ENCODE measurements around the gene TRIM32.

Gene TRIM32

DNA sequence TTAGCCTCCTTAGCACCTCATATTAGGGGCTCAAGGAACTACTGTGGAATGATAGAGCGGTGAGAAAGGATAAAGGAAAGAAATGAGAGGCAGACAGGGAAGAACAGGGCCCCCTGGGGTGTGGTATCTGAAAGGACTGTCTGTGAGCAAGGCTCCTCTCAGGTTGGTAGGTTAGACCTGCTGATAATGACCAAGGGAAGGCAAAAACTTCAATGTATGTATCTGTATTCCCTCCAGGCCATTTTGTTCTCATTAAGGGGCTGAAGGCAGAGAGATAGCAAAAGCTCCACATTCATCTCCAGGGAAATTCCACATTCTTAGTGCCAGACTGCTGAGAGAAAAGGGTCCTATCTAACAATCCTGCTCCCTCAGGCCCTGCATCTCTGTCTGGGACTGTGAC lies 28.6 kb downstream of the TRIM32 start:
- no peak for DNase-seq (ENCODE audit: low read depth in 2 of 2)
- no peak overlapping the region for H3K4me3 ChIP-seq (replicated peaks in 1 of 2; ENCODE audit: low read depth in 2 of 2, low read length in 2 of 2)
- TF ChIP-seq, protein P1, sequence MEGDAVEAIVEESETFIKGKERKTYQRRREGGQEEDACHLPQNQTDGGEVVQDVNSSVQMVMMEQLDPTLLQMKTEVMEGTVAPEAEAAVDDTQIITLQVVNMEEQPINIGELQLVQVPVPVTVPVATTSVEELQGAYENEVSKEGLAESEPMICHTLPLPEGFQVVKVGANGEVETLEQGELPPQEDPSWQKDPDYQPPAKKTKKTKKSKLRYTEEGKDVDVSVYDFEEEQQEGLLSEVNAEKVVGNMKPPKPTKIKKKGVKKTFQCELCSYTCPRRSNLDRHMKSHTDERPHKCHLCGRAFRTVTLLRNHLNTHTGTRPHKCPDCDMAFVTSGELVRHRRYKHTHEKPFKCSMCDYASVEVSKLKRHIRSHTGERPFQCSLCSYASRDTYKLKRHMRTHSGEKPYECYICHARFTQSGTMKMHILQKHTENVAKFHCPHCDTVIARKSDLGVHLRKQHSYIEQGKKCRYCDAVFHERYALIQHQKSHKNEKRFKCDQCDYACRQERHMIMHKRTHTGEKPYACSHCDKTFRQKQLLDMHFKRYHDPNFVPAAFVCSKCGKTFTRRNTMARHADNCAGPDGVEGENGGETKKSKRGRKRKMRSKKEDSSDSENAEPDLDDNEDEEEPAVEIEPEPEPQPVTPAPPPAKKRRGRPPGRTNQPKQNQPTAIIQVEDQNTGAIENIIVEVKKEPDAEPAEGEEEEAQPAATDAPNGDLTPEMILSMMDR (IDR thresholded peaks at IDR 0.05; ENCODE audit: low read depth, low read length), result no peak

- TF ChIP-seq, protein P1 (IDR thresholded peaks at IDR 0.05; ENCODE audit: low read depth, low read length), result no peak
- DNase-seq (ENCODE audit: low read depth in 2 of 2), result peak in 1 of 2 donors; percentile 27
- no peak overlapping the region for H3K4me3 ChIP-seq (replicated peaks in 1 of 2; ENCODE audit: low read depth in 2 of 2, low read length in 2 of 2)
Observed at GRCh38 chr9:116716438-116716837, 29.3 kb downstream of the TRIM32 start.

DNA sequence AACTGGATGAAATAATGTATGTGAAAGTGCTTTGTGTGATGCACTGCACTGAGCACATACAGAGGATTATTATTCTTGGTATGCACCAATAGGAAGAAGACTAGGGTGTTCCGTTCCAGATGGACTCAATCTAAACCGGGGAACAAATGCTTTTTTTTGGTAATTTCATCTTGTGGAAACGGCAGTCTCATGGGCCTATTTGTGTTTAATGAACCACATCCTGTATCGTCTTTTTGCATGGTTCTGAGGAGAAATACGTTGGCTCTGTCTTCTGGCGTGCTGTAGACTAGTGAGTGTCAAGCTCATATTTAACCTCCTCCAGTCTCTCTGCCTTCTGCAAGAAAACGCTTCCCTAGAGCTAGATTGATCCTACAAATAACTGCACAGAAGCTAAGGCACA lies 30.0 kb downstream of the TRIM32 start:
- no peak overlapping the region for H3K4me3 ChIP-seq (replicated peaks in 1 of 2; ENCODE audit: low read depth in 2 of 2, low read length in 2 of 2)
- DNase-seq (ENCODE audit: low read depth in 2 of 2), result peak; percentile 6 to 40
- TF ChIP-seq, protein P1 (IDR thresholded peaks at IDR 0.05; ENCODE audit: low read depth, low read length), result no peak

GRCh38 chr9:116718111-116718510 lies 31.0 kb downstream of the TRIM32 start:
- H3K4me3 ChIP-seq (replicated peaks in 1 of 2; ENCODE audit: low read depth in 2 of 2, low read length in 2 of 2), result no peak overlapping the region
- TF ChIP-seq, protein P1 (IDR thresholded peaks at IDR 0.05; ENCODE audit: low read depth, low read length), result no peak

GRCh38 chr9:116720111-116720510 lies 33.0 kb downstream of the TRIM32 start:
- no peak overlapping the region for H3K4me3 ChIP-seq (replicated peaks in 1 of 2; ENCODE audit: low read depth in 2 of 2, low read length in 2 of 2)
- TF ChIP-seq, protein P1 (IDR thresholded peaks at IDR 0.05; ENCODE audit: low read depth, low read length), result no peak
- DNase-seq (ENCODE audit: low read depth in 2 of 2), result no peak

More at GRCh38 chr9:116718111-116718510, 31.0 kb downstream of the TRIM32 start:
- DNase-seq (ENCODE audit: low read depth in 2 of 2), result no peak

GRCh38 chr9:116721411-116721810 lies 34.3 kb downstream of the TRIM32 start:
- DNase-seq (ENCODE audit: low read depth in 2 of 2), result no peak
- TF ChIP-seq, protein P1 (IDR thresholded peaks at IDR 0.05; ENCODE audit: low read depth, low read length), result no peak
- H3K4me3 ChIP-seq (replicated peaks in 1 of 2; ENCODE audit: low read depth in 2 of 2, low read length in 2 of 2), result no peak overlapping the region

DNA sequence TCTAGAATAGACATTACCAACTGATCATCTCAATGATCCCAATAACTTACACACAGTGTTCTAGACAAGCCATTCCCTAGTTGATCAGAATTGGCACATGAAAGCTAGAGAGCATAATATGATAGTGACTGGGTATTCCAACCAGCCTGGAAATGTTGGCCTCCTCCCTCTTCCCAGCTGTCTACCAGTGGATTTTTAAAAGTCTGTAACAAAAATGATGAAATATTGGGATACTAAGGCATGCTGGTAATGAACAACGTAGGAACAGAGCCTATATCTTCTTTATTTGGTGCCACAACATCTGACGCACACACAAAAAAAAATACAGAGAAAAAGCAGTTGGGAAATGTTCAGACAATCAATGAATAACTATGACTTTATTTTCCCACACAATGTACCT lies 34.8 kb downstream of the TRIM32 start:
- TF ChIP-seq, protein P1 (IDR thresholded peaks at IDR 0.05; ENCODE audit: low read depth, low read length), result no peak
- no peak overlapping the region for H3K4me3 ChIP-seq (replicated peaks in 1 of 2; ENCODE audit: low read depth in 2 of 2, low read length in 2 of 2)
- no peak for DNase-seq (ENCODE audit: low read depth in 2 of 2)
